Esophagus muscularis mucosa (tissue), 3 donors: ENCODE data around the gene ZDHHC19.

Experiments used
- POLR2A ChIP-seq: fragments of 450-650 bp; IDR thresholded peaks from one replicate; pipeline ENCODE4 v1.6.1; 2017; ENCODE audit warnings: antibody characterized with exemption, moderate library complexity, mild to moderate bottlenecking, low read depth
- POLR2AphosphoS5 ChIP-seq, 2 donors: sonication (generic); formaldehyde crosslinking; IDR thresholded peaks; one replicate each; pipeline ENCODE4 v1.6.1; 2017; ENCODE audit warnings: antibody characterized with exemption in 2 of 2
- TF ChIP-seq, protein P1 (sequence below), 3 experiments: fragments of 200-600 bp in 2 of 3; fragments of 450-650 bp in 1 of 3; sonication (generic) in 2 of 3; IDR thresholded peaks; one replicate each; pipeline ENCODE4 v1.5.1; 2017 to 2019; ENCODE audit warnings: antibody characterized with exemption in 3 of 3, mild to moderate bottlenecking in 2 of 3, moderate library complexity in 1 of 3

DNA sequence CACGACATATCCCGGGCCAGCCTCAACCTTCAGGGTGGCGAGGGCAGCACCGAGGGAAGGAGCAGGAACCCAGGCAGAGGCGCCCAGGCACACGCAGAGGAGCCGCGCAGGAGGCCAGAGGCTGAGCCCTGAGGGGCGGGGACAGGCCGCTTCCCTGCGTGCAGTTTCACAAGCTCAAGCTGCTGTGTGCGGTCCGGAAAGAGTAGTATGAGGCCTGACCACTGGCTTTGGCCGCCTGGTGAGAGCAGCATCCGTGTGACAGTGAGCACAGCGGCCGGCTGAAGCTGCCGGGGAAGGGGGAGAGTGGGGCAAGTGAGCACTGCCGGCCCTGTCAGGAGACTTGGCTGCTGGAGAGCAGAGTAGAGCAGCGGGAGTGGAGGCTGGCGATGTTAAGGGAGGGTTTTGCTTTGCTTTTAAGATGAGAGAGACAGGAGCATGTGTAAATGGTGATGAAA lies 8.7 kb downstream of the ZDHHC19 start:
- TF ChIP-seq, protein P1, sequence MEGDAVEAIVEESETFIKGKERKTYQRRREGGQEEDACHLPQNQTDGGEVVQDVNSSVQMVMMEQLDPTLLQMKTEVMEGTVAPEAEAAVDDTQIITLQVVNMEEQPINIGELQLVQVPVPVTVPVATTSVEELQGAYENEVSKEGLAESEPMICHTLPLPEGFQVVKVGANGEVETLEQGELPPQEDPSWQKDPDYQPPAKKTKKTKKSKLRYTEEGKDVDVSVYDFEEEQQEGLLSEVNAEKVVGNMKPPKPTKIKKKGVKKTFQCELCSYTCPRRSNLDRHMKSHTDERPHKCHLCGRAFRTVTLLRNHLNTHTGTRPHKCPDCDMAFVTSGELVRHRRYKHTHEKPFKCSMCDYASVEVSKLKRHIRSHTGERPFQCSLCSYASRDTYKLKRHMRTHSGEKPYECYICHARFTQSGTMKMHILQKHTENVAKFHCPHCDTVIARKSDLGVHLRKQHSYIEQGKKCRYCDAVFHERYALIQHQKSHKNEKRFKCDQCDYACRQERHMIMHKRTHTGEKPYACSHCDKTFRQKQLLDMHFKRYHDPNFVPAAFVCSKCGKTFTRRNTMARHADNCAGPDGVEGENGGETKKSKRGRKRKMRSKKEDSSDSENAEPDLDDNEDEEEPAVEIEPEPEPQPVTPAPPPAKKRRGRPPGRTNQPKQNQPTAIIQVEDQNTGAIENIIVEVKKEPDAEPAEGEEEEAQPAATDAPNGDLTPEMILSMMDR (IDR thresholded peaks at IDR 0.05), result no peak
- TF ChIP-seq POLR2A (no peak), POLR2AphosphoS5 (IDR thresholded peaks at IDR 0.05) (no peak)
